Neural crest cell (in vitro differentiated cells): Measurements from ENCODE around the gene TRIM67. TPM values are rescaled to one million over a fixed set of nuclear protein-coding genes. Genes with fewer than 3 reads are reported as not detected.
A peak's percentile ranks its signal among the peaks of the same experiment; 100 is the strongest.
"Not testable (repeated sequence)": the region's sequence is repeated elsewhere in the genome, so short reads cannot be mapped to it uniquely, and the experiment has no call there.

Experiments used
- DNase-seq: peaks from one replicate; pipeline ENCODE4 v3.0.0; 2021; ENCODE audit warnings: low read depth, mixed read lengths, low spot score
- H3K27ac Mint-ChIP-seq: one replicate; pipeline ENCODE4 v1.8.0; 2021; ENCODE audit warnings: mild to moderate bottlenecking, mixed read lengths; ENCODE audit not compliant: unreplicated experiment
- H3K27me3 Mint-ChIP-seq: 2 replicates; pipeline ENCODE4 v1.8.0; 2021; ENCODE audit warnings: low read depth, mild to moderate bottlenecking, mixed read lengths
- H3K36me3 Mint-ChIP-seq: 2 replicates; pipeline ENCODE4 v1.8.0; 2021; ENCODE audit warnings: low read depth, mild to moderate bottlenecking, mixed read lengths
- H3K4me1 Mint-ChIP-seq: 2 replicates; pipeline ENCODE4 v1.8.0; 2021; ENCODE audit warnings: mixed read lengths
- H3K4me3 Mint-ChIP-seq: one replicate; pipeline ENCODE4 v1.8.0; 2021; ENCODE audit warnings: mild to moderate bottlenecking, mixed read lengths
- H3K9me3 Mint-ChIP-seq: 2 replicates; pipeline ENCODE4 v1.8.0; 2021; ENCODE audit warnings: mixed read lengths
- total RNA-seq: library from RNA; stranded (reverse); gene quantifications from 2 replicates; pipeline ENCODE4 v1.2.1, GENCODE V29; 2021
- TF ChIP-seq, protein P1 (sequence below): fragments of 200-600 bp; sonication (generic); conservative IDR thresholded peaks from 2 replicates; pipeline ENCODE4 v1.5.0; 2021; ENCODE audit warnings: antibody characterized with exemption, mild to moderate bottlenecking

The TRIM67 gene
- total RNA-seq, 1 donor from 2014 or later = 1.9 TPM

DNA sequence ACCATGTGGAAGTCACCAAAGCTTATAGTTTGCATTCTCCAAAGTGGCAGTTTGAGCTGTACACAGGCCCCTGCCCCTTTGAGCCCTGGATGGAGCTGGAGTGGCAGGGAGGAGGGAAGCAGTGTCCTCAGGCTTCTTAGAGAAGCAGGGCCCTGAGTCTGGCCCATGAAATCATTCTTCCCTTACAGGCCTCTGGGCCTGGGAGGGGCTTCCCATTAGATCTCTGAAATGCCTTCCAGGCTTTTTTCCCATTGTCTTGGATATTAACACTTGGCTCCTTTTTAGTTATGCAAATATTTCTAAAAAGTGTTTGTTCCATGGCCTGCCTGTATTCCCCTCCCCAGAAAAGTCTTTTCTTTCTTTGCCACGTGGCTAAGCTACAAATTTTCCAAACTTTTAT is 10.0 kb upstream of the TRIM67 start:
- H3K4me1 Mint-ChIP-seq = no peaks in the 10 kb centered on the region
- no peaks in the 10 kb centered on the region for H3K36me3 Mint-ChIP-seq
- DNase-seq = no peak
- peaks cover 56% of the 10 kb centered on the region for H3K27me3 Mint-ChIP-seq
- TF ChIP-seq, protein P1, sequence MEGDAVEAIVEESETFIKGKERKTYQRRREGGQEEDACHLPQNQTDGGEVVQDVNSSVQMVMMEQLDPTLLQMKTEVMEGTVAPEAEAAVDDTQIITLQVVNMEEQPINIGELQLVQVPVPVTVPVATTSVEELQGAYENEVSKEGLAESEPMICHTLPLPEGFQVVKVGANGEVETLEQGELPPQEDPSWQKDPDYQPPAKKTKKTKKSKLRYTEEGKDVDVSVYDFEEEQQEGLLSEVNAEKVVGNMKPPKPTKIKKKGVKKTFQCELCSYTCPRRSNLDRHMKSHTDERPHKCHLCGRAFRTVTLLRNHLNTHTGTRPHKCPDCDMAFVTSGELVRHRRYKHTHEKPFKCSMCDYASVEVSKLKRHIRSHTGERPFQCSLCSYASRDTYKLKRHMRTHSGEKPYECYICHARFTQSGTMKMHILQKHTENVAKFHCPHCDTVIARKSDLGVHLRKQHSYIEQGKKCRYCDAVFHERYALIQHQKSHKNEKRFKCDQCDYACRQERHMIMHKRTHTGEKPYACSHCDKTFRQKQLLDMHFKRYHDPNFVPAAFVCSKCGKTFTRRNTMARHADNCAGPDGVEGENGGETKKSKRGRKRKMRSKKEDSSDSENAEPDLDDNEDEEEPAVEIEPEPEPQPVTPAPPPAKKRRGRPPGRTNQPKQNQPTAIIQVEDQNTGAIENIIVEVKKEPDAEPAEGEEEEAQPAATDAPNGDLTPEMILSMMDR = no peak
- H3K9me3 Mint-ChIP-seq = no peaks in the 10 kb centered on the region
- no peak overlapping the region for H3K4me3 Mint-ChIP-seq
- H3K27ac Mint-ChIP-seq = no peak overlapping the region

DNA sequence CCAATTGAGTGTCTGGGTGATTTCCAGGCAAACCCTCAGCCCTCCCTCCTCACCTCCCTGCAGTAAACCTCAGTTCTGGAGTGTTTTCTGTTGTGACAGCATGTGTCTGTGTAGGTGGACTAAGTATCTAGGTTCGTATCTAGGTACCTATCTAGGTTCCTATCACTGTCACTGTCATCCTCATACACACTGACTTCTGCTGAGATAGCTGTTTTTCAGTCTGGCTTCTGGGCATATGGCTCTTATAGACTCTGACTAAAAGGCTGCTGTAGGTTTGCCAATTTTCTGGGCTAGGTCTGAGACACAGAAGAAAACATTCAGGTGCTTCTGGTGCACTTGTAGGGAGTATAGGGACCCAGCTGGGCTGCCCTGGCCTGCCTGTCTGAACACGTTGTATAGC is 8.1 kb upstream of the TRIM67 start:
- no peak overlapping the region for H3K4me3 Mint-ChIP-seq
- no peaks in the 10 kb centered on the region for H3K9me3 Mint-ChIP-seq
- no peak overlapping the region for H3K27ac Mint-ChIP-seq
- no peaks in the 10 kb centered on the region for H3K36me3 Mint-ChIP-seq
- H3K27me3 Mint-ChIP-seq = peaks cover 66% of the 10 kb centered on the region
- DNase-seq = no peak
- TF ChIP-seq, protein P1 = no peak
- no peaks in the 10 kb centered on the region for H3K4me1 Mint-ChIP-seq

DNA sequence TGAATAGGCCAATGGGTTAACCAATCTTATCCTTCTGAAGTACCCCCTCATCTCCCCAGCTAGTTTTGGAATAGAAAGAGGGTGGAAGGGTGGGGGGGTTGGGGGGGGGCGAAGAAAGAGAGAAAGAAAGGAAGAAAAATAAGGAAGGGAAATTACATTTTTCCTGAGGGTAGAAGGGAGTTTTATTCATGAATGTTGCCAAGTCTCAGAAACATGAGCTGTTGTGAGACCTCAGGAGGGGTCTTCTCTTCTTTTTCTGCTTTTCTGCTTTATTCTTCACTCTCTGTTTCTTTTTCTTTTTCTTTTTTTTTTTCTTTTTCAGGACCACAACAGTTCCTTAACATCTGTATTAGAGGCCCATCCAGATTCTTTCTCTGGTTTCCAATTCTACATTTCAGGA is 6.0 kb upstream of the TRIM67 start:
- TF ChIP-seq, protein P1 = no peak
- DNase-seq = no peak
- H3K27me3 Mint-ChIP-seq = peaks cover 74% of the 10 kb centered on the region
- H3K9me3 Mint-ChIP-seq = no peaks in the 10 kb centered on the region
- no peaks in the 10 kb centered on the region for H3K4me1 Mint-ChIP-seq
- no peaks in the 10 kb centered on the region for H3K36me3 Mint-ChIP-seq
- H3K27ac Mint-ChIP-seq = no peak overlapping the region
- H3K4me3 Mint-ChIP-seq = no peak overlapping the region

DNA sequence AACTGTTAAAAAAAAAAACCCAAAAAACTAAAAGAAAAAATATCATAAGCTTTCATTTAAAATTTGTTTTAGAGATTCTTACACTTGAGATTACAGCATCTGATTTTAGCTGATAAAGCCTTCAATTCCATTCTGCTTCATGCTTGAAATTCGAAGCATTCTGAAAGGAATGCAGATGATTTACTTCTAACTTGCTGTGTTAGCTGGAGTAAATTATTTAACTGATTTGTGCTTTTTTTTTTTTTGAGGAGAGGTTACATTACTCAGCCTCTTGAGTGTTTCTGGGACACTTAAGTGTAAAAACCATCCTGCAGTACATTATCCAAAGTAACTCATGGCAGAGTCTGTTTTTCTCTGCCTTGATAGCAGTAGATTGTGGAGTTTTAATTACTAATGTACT is 4.5 kb upstream of the TRIM67 start:
- no peaks in the 10 kb centered on the region for H3K9me3 Mint-ChIP-seq
- H3K27me3 Mint-ChIP-seq = peaks cover 81% of the 10 kb centered on the region
- TF ChIP-seq, protein P1 = no peak
- no peak overlapping the region for H3K4me3 Mint-ChIP-seq
- no peak for DNase-seq
- peaks cover 5% of the 10 kb centered on the region for H3K4me1 Mint-ChIP-seq
- H3K36me3 Mint-ChIP-seq = no peaks in the 10 kb centered on the region
- no peak overlapping the region for H3K27ac Mint-ChIP-seq

DNA sequence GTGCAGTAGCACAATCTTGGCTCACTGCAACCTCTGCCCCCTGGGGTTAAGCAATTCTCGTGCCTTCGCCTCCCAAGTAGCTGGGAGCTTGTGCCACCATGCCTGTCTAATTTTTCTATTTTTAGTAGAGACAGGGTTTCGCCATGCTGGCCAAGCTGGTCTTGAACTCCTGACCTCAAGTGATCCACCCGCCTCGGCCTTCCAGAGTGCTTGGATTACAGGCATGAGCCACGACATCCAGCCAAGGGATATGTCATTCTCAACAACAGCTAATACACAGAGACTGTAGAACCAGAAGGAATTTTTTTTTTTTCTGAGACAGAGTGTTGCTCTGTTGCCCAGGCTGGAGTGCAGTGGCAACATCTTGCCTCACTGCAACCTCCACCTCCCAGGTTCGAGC is 3.7 kb upstream of the TRIM67 start:
- not testable (repeated sequence) for H3K9me3 Mint-ChIP-seq, H3K4me1 Mint-ChIP-seq, DNase-seq, H3K36me3 Mint-ChIP-seq, H3K4me3 Mint-ChIP-seq, H3K27ac Mint-ChIP-seq
- H3K27me3 Mint-ChIP-seq = peaks cover 81% of the 10 kb centered on the region

DNA sequence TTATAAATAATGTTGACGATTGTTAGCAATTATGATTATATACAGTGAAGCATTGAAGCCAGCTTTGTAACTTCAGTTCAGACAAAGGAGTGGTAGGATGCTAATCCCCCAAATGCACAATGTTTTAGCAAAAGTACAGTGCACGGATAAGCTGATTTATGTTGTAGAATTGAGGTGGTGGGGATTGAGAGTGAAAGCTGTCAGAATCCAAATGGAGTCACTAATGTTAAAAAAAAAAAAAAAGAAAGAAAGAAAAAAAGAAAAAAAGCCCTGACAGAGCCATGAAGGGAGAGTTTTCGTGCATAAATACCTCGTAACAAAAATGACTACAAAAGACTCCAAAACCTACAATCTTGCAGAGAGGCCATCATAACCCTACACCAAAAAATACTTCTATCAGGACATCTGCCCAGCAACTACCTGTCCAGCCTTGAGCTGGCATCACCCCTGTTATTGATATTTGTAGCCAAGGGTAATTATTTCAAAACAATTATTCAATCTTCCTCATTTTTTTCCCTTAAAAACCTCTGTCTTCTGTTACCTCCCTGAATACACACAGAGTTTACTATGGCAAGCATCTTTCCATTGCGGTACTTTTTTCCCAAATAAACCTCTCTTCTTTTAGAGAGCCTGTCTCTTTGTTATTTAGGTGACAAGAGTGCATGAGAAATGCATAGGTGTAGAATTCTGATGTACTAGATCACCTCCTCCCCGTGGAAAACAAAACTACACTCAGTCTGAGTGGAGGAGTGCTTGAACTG is 2.5 kb upstream of the TRIM67 start:
- no peaks in the 10 kb centered on the region for H3K36me3 Mint-ChIP-seq
- TF ChIP-seq, protein P1 = no peak
- no peak overlapping the region for H3K27ac Mint-ChIP-seq
- H3K4me3 Mint-ChIP-seq = peak overlapping the region; percentile 15
- peaks cover 5% of the 10 kb centered on the region for H3K4me1 Mint-ChIP-seq
- H3K9me3 Mint-ChIP-seq = no peaks in the 10 kb centered on the region
- no peak for DNase-seq
- peaks cover 79% of the 10 kb centered on the region for H3K27me3 Mint-ChIP-seq
